Skeletal muscle cell (primary cell): ENCODE measurements around the gene MYADML2.
"Not testable (repeated sequence)": the region's sequence is repeated elsewhere in the genome, so short reads cannot be mapped to it uniquely, and the experiment has no call there.

Source experiments
- DNase-seq: peaks from one replicate; pipeline ENCODE4 v3.0.0-alpha.2; 2010; ENCODE audit warnings: low read depth
- H3K4me3 ChIP-seq: 2 replicates; pipeline ENCODE4 v1.5.1; 2011; ENCODE audit warnings: low read depth, mild to moderate bottlenecking, control low read depth, low read length, moderate library complexity

MYADML2 gene

DNA sequence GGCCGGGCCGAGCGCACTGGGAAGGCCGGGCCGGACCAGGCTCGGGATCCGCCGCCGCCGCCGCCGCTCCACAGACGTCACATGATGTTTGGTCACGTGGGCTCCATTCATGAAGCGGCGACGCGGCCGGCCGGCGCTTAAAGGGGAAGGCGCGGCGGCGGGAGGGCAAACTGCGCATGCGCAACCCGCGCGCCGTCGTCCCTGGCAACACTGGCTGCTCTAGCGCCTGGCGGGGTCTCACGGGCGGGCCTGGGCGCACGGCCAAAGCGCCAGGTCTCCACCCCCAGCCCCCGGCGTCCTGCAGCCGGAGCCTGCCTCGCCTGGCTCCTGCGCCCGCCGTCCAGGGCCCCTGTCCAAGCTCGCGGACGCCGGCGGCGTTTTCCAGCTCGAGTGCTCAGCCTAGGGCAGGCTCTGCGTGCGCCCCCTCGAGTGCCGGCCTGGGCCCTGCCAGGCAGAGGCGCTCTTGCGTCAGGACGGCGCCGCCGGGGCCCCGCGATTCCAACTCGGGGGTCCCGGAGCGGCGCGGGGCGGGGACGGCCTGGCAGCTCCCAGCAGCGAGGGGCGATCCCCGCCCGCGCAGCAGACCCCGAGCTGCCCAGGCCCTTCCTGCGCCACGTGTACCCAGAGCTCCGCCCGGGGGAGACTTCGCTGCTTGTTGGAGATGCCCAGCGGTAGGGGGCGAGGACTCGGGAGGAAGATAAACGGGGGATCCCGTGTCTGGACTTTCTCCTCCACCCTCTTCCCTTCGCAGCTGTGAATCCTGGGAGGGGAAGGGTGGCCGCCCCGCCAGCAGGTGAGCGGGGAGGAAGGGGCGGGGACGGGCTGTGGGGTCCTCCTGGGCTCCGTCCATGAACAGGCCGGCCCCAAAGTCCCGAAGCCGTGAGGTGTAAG is 19.1 kb downstream of the MYADML2 start, which contains the start of gene MAFG:
TSS of gene MAFG (minus strand) at position 83 of the 891 bp plus-strand sequence. CDS start 4,550 bp downstream, outside the sequence.
- DNase-seq = peak; percentile 76
- peak within 1 kb of the TSS; percentile 74 for H3K4me3 ChIP-seq

DNA sequence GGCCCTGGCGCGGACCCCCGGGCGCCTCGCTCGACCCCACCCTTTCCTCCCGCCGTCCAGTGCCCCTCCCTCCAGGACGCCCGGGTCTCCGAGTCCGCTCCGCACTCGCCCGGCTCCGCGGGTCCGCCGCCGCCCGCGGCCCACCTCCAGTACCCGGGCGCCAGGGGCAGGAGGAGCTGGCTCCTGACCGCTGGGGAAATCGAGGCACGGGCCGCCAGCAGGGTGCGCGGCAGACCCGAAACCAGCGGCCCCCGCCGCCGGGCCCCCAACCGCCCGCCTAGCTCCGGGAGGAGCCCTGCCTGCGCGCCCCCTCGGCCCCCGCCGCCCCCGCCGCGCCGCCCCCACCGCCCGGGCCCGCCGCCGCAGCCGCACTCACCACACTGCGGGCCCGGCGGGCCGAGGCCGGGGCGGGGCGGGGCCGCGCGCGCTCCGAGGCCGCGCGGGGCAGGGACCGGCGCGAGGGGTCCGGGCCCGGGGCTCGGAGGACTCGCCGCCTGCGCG is 19.8 kb downstream of the MYADML2 start:
- H3K4me3 ChIP-seq = peak overlapping the region; percentile 74
- DNase-seq = no peak

DNA sequence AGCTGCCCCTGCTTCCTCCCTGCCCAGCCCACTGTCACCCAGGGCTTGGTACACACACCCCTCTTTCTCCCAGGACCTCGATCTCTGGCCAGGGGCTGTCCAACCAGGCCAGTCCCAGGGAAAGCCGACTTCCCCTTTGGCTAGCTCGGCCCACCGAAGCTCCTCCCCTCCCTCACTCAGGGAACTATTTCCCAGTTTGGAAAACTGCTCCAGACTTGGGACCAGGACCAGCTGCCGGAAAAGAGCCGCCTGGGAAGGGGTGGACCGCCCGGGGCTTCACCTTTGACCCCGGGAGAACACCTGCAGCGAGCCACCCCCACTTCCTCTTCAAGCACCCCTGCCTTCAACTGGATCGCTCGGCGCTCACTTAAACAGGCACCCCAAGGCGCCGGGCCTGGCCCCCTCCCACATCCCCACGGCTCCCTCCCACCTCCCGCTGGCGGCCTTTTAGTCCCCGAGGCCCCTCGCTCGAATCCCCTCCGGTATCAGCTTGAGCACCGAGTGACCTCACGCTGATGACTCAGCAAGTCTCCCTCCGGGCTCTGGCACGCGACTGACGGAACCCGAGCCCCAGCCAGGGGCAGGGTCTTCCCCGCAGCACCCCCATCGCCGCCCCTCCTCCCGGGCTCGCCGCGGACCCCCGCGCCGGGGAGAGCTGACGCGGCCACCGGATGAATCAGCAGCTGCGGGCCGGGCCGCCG is 20.4 kb downstream of the MYADML2 start:
- H3K4me3 ChIP-seq = peak overlapping the region; percentile 74
- DNase-seq = peak; percentile 46

DNA sequence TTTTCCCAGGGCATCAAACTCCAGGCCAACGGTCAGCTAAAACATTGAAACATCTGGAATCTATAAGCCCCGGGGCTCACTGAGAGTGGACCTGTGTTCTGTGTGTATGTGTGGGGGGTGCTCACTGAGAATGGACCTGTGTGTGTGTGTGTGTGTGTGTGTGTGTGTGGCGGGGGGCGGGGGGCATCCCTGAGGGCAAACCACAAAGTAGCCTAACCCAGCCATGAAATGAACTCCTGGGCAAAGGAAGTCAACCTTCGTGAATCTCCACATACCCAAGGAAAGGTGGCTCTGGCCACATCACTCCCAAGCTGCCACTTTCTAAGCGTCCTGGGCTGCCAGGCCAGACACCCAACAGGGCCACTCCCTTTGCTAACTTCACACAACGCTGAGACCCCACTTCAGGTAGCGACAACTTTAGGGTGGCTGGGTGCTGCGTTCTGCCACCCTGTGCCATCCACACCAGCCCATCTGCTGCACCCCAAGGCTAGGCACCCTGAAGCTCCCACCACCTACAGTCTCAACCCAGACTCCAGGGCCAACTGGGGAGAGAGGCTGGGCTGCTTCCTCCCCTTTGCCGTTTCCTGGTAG is 21.1 kb downstream of the MYADML2 start:
- H3K4me3 ChIP-seq = peak overlapping the region; percentile 74
- DNase-seq = no peak

DNA sequence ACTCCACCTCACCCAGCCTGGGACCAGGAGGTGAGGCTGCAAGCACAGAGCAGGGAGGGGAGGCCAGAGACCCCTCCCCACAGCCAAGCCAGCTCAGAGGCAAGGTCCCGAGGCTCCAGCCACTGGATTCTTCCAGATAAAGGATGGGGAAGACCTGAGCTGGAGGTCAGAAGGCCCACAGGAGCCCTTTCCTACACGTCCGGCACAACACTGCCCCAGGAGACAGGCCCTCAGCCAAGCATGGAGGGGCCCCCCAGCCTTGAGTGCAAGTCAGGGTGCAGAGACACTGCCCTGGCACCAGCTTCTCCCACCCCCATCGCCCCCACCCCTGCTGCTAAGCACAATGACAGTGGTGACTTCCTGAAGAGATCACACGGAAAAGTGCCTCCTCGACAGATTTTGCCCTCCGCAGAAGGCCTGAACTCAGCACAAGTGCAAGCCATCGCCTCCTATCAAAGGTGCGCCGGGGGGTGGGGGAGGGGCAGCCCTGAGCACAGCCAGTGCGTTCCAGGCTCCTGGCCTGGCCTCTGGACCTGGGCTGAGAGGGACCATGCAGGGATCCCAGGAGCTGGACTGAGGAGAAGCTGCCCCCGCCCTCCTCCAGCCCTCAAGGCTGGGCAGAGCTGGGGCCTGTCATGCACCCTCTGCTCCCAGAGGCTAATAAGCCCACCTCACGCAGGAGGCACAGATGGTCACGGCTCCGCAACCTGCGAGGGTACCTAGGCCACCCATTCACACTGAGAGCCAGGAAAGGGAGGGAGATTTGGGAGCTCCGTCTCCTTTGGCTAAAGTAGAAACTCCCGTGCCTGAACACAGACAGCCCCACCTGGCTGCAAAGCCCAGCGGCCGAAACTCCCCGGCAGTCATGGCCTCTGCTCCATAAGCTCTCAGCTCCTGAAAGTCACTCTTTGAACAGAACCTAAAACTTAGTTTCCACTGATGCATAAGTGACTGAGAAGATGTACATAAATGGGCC is 22.2 kb downstream of the MYADML2 start:
- no peak overlapping the region for H3K4me3 ChIP-seq
- DNase-seq = no peak

DNA sequence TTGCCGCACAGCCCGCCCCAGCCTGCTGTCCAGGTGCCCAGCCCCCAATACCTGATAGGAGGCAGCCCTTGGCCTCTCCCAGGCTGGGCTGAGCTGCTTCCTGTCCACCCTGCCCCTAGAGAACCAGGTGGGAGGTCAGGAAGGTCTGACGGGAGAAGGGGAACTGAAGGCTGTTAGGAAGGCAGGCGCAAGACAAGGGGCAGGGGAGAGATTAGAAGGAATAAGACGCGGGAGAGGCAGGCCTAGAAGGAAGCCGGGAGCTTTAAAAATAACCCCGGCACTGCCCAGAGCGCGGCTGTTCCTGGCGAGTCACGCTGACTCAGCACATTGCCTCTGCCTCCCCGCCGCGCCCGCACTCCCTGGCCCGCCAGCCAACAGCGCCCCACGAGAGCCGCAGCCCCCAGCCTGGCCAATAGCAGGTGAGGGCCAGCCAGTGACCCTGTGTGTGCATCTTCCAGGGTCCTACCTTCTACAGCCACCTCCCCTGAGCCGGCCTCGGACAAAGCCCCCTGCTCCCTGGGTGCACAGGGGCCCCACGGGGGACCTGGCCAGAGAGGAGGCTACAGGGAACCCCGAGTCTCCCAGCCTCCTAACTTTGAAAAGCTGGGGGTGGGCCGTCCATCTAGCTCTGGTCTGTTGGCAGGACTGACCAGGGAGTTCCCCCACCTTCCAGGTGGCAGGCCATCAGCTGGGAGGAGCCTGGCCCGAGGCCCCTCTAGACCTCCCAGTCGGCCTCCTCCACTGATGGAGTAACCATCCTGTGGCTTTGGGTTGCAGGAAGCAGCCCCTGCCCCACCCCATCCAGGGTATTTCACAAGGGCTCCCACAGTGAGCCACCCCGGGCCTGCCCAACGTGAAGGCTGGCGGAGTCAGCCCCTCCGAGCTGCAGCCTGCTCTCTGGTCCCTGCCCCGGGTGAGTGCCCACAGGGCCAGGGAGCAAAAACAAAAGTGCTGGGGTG is 23.5 kb downstream of the MYADML2 start:
- peak; percentile 45 for DNase-seq
- H3K4me3 ChIP-seq = peak overlapping the region; percentile 27

DNA sequence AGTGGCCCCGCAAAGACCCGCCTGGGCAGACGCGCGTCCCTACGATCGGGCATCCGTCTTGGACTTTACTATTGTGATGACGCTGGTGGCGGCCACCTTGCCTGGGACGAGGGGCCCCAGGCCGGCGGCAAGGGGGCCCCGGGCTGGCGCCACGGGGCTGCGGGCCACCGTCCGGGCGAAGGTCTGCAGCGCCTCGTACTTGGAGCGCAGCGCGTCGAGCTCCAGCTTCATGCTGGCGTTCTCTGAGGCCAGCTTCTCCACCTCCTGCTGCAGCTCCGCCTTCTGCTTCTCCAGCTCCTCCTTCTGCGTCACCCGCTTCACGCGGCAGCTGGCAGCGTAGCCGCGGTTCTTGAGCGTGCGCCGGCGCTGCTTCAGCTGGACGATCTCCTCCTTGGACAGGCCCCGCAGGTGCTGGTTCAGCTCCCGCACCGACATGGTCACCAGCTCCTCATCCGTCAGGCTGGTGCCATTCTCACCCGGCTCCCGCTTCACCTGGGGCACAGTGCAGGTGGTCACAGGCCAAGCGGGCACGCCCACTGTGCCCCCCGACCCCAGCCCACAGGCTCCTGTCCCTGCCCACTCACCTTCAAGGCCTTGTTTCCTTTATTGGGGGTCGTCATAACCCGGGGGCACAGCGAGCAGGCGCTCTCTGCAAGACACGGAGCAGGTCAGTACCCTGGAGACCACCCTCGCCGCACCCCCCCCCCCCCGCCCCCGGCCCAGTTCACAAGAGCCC is 24.3 kb downstream of the MYADML2 start:
- peak overlapping the region; percentile 27 for H3K4me3 ChIP-seq

DNA sequence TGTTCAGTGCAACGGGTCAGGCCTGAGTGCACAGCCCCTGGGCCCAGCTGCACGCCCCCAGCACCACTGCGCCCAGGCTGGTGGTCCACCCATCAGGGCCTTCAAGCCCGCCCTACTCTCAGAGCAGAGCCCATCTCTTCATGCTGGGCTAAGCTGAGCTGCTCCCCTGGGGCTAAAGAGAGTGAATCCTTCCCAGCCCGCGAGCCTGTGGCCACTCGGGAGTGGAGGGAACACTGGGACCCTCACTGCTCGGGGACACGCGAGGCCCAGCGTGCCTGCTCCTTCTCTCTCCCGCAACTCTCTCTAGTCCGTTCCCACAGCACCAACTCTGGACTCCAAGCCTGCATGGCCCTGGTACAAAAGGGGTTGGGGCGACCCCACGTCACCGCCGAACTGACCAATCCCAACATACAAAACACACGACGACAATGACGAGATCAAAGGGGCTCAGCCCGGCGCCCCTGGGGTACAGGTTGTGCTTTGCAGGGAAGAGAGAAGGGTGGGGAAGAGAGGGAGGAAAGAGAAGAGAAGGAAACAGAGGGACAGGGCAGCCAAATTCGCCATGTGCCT is 25.0 kb downstream of the MYADML2 start:
- DNase-seq = no peak
- no peak overlapping the region for H3K4me3 ChIP-seq

More for the DNA sequence above, 24.3 kb downstream of the MYADML2 start:
- no peak for DNase-seq

DNA sequence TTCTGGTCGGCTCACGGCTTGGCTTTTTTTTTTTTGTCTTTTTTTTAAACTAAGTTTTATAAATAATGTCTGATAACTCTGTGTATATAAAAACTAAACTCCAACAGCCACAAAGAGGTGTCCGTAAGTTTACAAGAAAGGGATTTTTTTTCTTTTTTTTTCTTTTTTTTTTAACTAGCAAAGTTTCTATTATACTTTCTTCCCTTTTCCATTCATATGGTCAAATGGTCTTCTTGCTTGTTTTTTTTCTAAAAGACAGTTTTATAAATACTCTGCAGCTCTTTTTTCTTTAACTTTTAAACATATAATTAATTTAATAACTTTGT is 25.5 kb downstream of the MYADML2 start:
- H3K4me3 ChIP-seq = no peak overlapping the region
- DNase-seq = no peak

DNA sequence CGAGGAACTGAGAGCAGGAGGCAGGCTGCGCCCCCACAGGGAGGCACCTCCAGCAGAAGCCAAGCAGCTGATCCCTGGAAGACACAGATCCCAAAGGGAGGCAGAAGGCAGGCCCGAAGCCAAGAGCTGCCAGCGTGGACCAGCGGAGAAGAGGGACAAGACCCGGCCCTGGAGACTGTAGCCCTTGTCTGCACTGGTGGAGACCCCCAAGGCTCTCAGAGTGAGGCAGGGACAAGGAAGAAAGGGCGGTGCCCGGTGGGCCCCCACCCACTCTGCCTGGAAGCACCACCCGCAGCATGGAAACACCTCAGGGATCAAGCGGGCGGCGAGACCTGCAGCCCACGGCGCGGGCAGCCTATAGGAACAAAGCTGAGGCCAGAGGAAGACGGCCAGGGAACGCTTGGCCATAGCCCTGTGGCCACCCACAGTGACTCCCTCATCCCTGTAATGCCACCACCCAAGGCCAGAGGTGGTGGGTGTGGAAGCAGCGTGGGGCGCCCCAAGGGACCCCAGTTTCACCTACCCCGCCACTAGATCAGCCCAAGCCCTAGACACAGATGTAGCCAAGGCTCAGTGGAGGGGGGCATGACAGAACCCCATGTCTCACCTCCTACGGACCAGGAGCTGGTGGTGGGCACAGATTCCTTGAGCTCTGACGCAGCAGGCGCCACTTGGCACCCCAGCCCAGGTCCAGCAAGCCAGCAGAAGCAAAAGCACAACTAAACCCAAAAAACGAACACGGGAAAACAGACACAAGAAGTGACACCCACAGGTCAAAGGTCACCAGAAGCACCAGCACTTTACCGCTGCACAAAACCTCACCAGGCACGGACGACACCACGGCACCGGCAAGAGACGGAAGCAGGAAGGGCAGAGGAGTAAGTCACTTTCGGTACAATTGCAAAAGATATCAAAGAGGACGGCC is 26.2 kb downstream of the MYADML2 start:
- no peak overlapping the region for H3K4me3 ChIP-seq
- no peak for DNase-seq

DNA sequence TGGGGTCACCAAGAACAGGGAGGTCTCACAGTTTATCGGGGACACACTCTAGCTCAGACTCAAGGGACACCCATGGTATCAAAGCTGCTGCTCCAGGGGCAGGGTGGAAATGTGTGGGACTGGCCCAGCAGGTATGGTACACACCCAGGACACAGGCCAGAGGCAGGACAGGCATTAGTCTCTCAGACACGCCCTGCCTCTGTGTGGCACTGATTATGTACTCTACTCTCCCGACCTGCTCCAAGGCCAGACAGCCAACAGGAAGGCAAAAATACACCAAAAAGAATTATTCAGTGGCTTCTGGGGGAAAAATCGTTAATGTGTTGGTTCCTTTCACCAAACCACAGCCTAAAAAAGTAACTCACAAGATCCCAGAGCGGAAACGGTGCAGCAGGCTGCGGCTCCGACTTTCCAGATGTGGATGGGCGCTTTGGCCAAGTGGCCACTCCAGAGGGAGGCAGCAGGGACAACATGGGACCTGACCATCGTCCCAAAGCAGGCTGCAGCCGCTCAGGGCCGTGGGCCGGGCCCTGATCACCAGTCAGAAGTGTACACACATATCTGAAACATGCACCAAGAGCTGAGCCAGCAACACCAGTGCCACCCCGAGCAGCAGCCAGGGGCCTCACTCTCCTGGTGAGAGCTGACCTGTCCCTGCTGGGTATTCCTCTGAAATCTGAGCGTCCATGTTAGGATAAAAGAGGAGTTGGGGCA is 28.0 kb downstream of the MYADML2 start:
- no peak for DNase-seq
- no peak overlapping the region for H3K4me3 ChIP-seq

DNA sequence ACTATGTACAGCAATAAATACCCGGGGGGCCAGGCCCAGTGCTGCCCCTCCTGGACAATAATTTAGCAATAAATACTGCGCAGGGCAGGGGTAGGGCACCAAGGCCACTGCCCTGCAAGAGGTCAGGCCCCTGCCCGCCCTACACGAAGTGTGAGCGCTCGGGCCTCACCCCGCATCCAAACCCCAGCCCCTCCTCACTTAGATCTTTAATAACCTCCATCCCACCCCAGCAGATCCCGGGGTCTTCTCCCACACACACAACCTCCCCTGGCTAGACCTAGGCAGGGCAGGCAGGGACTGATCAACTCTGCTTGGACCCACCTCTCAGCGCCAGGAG is 28.7 kb downstream of the MYADML2 start:
- DNase-seq = not testable (repeated sequence)
- peak overlapping the region; percentile 7 for H3K4me3 ChIP-seq

DNA sequence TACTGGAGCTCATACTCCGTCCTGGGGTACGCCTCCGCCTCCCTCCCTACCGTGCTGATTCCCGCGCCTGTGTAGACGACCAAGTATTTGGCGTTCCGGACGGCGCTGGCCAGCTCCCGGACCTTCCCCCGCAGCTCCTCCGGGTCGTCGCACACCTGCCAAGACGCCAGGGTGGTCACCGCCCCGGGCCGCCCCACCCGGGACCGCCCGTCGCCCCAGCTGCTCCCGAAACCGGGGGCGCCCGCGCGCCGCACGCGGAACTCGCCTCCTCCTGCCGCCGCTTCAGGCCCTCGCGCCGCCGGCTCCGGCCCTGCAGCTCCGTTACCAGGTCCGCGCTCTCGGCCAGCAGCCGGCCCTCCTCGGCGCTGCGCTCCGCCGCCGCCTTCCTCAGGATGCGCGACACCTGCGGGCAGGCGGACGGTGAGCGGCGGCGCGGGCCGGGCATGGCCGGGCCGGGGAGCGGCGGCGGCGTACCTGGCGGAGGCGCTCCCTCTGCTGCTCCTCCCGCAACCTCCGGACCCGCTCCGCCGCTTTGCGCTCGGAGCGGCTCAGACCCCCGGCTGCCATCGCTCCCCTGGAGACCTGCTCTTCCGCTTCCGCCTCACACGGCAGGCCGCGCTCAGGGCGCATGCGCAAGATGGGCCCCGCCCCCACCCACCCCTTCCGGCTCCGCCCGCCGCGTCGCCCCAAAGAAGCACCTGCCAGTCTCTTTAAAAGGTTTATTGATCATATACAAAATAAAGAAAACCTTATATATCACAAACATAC is 29.3 kb downstream of the MYADML2 start, which contains the start of gene SIRT7:
TSS of gene SIRT7 (minus strand) at position 612 of the 768 bp plus-strand sequence. CDS start at position 567, 45 bp downstream.
- peak within 1 kb of the TSS; percentile 66 for H3K4me3 ChIP-seq
- no peak for DNase-seq

DNA sequence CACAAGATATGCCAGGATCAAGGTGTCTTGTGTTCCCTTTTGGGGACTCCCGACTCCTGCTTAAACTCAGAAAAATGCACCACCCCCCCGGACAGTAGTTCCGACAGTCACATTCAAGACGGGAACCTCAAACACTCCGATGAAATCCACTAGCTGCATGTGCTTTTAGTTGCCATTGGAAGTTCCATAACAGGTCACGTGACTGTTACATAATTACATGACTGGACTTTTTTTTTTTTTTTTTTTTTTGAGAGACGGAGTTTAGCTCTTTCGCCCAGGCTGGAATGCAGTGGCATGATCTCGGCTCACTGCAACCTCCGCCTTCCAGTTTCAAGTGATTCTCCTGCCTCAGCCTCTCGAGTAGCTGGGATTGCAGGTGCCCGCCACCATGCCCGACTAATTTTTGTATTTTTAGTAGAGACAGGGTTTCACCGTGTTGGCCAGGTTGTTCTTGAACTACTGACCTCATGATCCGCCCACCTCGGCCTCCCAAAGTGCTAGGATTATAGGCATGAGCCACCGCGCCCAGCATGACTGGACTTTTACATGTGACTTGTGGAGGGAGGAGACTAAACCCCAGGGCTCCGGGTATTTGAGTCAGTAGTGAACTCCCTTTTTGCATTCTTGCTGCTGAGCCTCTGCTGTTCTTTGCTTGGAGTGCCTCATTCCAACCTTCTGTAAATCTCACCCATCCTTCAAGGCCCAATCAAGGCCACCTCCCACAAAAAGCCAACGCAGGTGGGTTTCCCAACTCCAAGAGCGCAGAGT is 30.6 kb downstream of the MYADML2 start:
- DNase-seq = no peak
- peak overlapping the region; percentile 66 for H3K4me3 ChIP-seq
